GM21723 (cell line): ENCODE data around the gene RASSF9.

ENCODE experiments used
- ATAC-seq: cut with Tn5 transposase; IDR thresholded peaks from one replicate; pipeline ENCODE4 v1.9.1; 2021; ENCODE audit warnings: mild to moderate bottlenecking, moderate library complexity; ENCODE audit not compliant: unreplicated experiment

The RASSF9 gene

GRCh38 chr12:85836197-85837090, at the start of gene RASSF9:
Gene RASSF9, minus strand, starts transcription at chr12:85836409. Its CDS starts 208 bp downstream, at chr12:85836201.
- no peak for ATAC-seq

GRCh38 chr12:85883763-85884162, 47.6 kb upstream of the RASSF9 start:
- no peak for ATAC-seq

DNA sequence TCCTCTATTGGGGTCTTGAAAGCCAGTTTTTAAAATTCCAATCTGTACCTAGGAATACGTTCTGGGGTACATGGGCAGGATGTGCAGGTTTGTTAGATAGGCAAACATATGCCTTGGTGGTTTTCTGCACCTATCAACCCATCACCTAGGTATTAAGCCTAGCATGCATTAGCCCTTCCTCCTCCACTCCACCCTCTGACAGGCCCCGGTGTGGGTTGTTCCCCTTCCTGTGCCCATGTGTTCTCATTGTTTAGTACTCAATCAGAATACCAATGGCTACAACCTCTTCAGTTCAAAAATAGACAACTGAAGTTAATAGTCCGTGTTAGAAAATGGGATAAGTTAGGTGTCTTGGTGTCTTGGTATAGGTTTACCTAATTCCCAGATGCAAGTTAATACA, 41.2 kb upstream of the RASSF9 start:
- ATAC-seq, result no peak

DNA sequence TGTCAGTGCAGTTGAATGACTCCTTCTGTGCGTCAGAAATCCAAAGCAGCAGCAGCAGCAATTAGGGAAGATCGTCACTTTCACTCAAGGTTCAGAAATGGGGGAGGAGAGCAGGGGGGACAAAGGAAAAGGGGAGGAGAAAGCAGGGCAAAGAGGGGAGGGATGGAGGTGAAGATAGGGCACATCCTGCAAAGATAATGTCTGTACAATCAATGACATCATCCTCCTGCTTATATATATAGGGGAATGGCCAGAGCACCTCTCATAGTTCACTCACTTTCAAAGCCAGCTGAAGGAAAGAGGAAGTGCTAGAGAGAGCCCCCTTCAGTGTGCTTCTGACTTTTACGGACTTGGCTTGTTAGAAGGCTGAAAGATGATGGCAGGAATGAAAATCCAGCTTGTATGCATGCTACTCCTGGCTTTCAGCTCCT, 37.8 kb upstream of the RASSF9 start, which contains the start of gene NTS:
Gene NTS, plus strand, starts transcription at position 265 of the 431 bp plus-strand sequence. Its CDS starts 109 bp downstream, at position 374.
- ATAC-seq, result peak; percentile 74

DNA sequence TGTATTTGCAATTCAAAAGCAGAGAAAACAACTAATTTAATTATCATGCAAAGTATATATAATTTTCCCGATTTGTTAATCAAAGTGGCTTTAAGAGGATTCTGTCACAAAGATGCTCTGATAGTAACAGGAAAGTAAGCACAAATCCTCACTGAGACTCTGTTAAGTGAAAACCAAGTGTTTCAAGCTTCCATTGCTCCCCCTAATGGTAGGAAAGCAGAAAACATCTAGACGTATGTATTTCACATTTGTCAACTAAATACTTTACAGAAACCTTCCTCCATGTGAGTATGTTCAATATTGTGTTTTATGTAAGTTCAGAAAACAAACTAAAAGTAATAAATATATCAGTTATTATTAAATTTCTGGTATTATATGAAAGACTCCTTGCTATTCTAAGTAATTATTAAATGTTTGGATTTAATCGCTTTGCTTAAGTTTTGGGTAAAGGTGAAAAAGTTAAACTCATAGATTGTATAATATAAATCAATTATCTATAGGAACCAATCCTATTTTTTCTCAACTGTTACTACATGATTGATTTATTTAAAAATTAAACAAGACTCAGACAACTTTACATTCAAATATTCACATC, 36.4 kb upstream of the RASSF9 start:
- peak; percentile 83 for ATAC-seq

DNA sequence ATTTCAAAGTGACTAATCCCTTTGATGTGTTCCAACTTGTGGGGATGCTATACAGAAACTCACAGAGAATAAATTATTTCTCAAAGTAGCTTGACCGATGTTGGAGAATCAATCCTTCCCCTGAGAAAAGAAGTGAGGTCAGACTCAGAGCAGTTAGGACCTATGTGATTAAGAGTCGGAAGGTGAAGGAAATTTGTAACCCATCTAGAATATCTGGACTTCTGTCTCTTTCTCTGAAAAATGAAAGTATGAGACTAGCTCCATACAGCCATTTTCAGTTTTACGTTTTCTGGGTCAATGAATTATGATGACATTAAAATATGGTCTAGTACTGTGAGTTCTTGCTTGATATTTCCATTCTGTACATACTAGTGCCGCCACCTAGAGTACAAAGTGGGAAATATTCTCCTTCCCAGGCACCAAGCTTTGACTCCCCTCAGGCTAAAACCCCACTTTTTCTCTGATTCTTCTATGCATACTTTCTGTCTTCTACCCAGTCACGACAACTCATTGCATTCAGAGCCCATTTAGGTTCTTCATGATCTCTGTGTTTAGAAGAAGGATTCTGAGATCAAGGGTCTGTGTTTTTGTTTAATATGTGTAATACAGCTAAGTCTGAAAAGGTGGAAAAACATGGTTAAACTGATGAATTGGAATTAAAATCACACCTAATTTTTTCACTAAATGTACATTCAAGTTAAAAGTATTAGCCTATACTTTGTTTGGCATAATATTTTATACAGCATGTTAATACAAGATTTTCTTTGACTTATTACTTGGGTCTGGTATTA, 31.0 kb upstream of the RASSF9 start:
- peak; percentile 99 for ATAC-seq

- no peak for ATAC-seq
Observed at GRCh38 chr12:85865890-85866289, 29.7 kb upstream of the RASSF9 start.

DNA sequence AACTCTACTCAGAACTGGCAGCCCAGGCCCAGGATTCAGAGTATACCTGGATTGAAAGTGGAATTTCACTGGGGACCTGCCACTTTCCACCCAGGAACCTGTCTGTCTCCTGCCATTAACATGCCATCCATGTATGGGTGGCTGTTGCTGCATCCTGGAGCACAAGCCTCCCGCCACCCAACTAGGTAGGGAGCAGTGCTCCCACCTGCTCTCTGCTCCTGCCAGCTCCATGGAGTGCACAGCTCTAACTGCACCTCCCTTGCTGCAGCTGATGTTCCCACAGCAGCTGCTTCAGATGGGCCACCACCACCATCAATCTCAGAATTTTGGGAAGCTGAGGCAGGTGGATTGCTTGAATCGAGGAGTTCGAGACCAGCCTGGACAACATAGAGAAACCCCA, 20.8 kb upstream of the RASSF9 start:
- no peak for ATAC-seq

GRCh38 chr12:85855305-85855704, 19.1 kb upstream of the RASSF9 start:
- no peak for ATAC-seq

DNA sequence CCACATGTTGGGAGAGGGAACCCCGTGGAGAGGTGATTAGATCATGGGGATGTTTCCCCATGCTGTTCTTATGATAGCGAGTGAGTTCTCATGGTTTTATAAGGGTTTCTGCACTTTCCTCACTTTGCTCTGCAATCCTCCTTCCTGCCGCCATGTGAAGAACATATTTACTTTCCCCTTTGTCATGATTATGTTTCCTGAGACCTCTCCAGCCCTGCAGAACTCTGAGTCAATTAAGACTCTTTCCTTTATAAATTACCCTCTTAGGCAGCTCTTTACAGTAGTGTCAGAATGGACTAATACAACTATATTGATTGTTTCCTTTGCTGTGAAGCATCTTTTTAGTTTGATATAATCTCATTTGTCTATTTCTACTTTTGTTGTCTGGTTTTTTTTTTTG, 13.1 kb upstream of the RASSF9 start:
- no peak for ATAC-seq

GRCh38 chr12:85843606-85844310, 7.5 kb upstream of the RASSF9 start:
- ATAC-seq, result no peak

DNA sequence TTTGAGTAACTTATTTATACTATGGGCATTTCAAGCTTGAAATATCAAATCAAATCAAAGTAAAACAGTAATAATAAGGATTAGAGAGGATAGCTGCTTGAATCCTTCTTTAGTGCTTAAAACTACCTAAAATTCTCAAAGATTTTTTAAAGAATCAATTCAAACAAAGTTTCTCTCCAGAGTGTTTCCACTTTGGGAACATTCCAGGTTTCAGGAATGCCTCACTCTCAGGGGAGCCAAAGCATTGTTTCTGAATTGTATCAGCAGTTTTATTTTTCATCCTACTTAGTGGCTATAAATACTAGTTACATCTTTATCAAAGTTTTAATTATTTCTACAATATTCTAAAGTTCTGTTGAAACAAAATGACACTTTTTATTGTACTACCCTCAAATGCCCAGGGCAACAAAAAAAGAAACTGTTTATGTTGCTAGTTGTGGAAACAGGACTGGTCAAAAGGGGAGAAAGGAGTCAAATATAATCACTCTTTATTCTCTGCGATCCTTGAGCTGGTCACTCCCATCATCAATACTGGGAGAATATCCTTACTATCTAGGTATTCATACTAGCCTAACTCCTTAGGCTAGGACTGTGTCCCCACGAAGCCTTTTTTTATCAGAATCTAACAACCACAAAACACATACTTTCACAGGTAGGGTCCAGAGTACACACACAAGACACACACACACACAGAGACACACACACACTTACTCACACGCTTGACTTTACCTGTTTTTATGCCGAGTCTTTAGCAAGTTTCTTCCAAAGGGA, 598 bp downstream of the RASSF9 start:
- ATAC-seq, result no peak

GRCh38 chr12:85834378-85834777, 1.8 kb downstream of the RASSF9 start:
- no peak for ATAC-seq

- ATAC-seq, result no peak
Observed at GRCh38 chr12:85833579-85833978, 2.6 kb downstream of the RASSF9 start.

DNA sequence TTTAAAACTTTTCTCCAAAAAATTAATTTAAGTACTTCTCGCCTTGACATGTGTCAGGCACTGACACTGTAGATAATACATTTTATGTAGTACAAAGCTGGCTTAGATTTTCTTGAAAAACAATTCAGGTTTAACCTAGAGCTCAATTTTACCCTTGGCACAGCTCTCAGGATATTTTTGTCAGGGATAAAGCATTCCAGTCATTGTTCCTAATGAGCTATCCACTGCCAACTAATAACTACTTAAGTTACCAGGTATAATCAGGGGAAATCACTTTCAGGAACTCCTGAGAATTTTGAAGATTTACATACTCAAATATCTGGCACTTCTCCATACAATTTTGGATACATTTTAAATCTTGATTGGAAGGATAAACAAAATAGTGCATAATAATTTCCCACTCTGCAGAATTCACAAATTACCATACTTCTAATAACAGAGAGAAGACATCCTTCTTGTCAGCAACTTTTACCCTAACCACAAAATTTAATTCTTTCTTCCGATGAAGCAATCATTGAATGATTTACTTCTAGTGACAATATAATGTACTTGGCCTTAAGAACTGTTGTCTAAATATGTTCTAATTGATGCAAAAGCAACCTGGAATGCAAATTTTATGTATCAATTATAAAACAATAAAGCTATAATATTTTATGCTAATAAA, 4.8 kb downstream of the RASSF9 start:
- ATAC-seq, result no peak

DNA sequence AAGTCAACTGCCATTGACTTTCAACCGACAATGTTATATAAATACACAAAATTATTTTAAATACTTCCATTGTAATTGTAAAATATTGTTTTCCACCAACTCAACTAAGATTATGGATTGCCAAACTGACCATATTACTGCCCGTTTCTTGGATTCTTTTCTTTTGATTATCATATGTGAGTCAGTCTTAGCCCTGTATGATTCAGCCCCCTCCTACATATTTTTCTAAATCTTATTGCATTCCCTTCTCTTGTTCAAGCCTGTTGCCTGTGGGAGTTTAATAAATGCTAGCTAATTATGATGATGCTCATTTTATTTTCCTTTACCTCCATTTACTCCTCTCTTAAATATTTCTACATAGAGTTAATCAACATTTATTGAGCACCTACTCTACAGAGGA, 6.8 kb downstream of the RASSF9 start:
- no peak for ATAC-seq

- ATAC-seq, result no peak
Observed at GRCh38 chr12:85828576-85828975, 7.6 kb downstream of the RASSF9 start.

DNA sequence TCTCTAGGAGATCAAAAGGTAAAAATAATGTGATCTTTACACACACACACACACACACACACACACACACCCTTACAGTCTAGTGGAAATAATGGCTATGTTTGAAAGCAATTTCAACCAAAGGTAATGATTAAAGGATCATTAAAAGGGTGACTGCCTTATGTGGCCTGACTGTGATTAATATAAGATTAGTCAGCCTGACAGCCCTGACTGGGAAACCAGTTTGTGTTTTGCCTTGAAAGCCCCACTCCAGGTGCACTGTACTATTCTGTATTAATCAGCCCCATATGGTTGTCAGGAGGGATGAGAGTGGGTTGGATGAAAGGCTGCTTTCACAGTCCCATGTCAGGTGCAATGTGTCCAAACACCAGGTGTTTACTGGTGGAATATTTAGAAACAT, 10.5 kb downstream of the RASSF9 start:
- no peak for ATAC-seq

DNA sequence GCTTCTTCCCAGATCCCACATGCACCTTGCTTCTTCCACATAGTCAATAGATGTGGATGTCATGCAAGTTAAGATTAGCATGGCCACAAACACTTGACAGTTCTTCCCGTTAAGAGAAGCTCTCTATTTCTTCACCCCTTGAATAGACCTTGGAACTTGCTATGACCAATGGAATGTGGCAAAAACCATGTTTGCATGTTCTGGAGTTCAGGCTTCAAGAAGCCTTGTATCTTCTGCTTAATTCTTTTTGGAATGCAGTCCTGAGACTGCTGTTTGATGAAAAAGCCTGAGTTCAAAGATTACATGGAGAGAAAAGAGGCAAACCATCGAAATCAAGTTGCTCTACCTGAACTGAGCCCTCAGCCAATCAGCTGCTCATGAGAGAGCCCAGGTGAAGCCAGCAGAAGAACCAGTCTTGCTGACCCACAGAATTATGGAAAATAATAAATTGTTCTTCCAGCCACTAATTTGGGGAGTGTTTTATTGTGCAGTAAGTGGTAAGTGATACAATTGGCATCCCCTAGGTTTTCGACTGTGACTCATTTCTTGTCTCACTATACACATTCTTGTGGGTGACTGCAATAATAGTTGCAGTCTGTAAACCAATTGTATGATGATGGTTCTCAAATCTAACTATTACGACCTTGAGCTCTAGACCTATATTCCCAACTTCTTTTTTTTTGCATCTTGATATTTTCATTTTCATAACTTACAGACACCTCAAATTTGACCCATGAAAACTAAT, 12.6 kb downstream of the RASSF9 start:
- ATAC-seq, result no peak
